WTC11 (cell line): ENCODE results near the gene ST6GALNAC2.

Experiments
- CBFB ChIP-seq: sonication (generic); formaldehyde crosslinking; IDR thresholded peaks from 2 replicates; pipeline ENCODE4 v1.8.1; 2022; ENCODE audit warnings: mild to moderate bottlenecking, low read depth, missing genetic modification reagents
- ELF4 ChIP-seq: sonication (generic); formaldehyde crosslinking; IDR thresholded peaks from 2 replicates; pipeline ENCODE4 v1.8.1; 2022; ENCODE audit warnings: low read depth, mild to moderate bottlenecking, moderate library complexity, missing genetic modification reagents
- EMX1 ChIP-seq: fragments of 250-450 bp; sonication (Bioruptor Pico); IDR thresholded peaks from 2 replicates; pipeline ENCODE4 v1.8.0; 2021; ENCODE audit warnings: mild to moderate bottlenecking
- JUN ChIP-seq: sonication (generic); formaldehyde crosslinking; IDR thresholded peaks from 2 replicates; pipeline ENCODE4 v1.8.0; 2023; ENCODE audit warnings: mild to moderate bottlenecking, missing genetic modification reagents
- NFYB ChIP-seq: sonication (generic); formaldehyde crosslinking; conservative IDR thresholded peaks from 2 replicates; pipeline ENCODE4 v1.8.0; 2022; ENCODE audit warnings: low read depth, missing genetic modification reagents
- SP1 ChIP-seq: sonication (generic); formaldehyde crosslinking; conservative IDR thresholded peaks from 2 replicates; pipeline ENCODE4 v1.8.1; 2022; ENCODE audit warnings: missing genetic modification reagents
- TEAD1 ChIP-seq: sonication (generic); formaldehyde crosslinking; IDR thresholded peaks from 2 replicates; pipeline ENCODE4 v1.8.0; 2022; ENCODE audit warnings: mild to moderate bottlenecking, missing genetic modification reagents
- TEAD4 ChIP-seq: sonication (generic); formaldehyde crosslinking; IDR thresholded peaks from 2 replicates; pipeline ENCODE4 v1.8.0; 2022; ENCODE audit warnings: mild to moderate bottlenecking, missing genetic modification reagents
- ZBTB21 ChIP-seq: sonication (generic); formaldehyde crosslinking; IDR thresholded peaks from 2 replicates; pipeline ENCODE4 v1.8.1; 2023; ENCODE audit warnings: mild to moderate bottlenecking, missing genetic modification reagents, borderline replicate concordance
- TF ChIP-seq, protein P1 (sequence below): fragments of 200-600 bp; IDR thresholded peaks from 2 replicates; pipeline ENCODE4 v1.8.0; 2022; ENCODE audit warnings: antibody characterized with exemption
- TF ChIP-seq, protein P2 (sequence below): sonication (generic); formaldehyde crosslinking; IDR thresholded peaks from 2 replicates; pipeline ENCODE4 v1.8.0; 2022; ENCODE audit warnings: mild to moderate bottlenecking, missing genetic modification reagents
- TF ChIP-seq, protein P3 (sequence below): sonication (generic); formaldehyde crosslinking; IDR thresholded peaks from 2 replicates; pipeline ENCODE4 v1.8.1; 2023; ENCODE audit warnings: mild to moderate bottlenecking, moderate library complexity, missing genetic modification reagents

DNA sequence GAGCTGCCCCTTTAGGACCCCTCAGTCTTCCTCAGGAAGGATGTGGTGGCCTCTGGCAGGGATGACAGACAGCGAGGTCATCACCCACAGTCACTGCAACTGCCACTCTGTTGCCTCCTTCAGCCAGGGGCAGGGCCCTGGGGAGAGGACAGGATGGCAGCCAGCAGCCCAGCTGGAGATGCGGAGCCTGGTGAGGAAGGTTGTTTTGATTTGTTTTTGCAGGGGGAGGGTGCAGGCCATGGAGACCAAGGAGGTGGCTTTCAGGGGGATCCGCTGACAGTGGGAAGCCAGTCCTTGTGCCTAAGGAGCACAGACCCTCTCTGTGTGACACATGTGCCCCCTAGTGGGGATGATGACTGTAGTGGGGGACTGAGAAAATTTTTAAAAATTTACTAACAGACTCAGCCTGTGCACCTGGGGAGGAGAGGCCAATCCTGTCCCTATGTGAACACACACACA lies 38.4 kb downstream of the ST6GALNAC2 start:
- TF ChIP-seq, protein P1, sequence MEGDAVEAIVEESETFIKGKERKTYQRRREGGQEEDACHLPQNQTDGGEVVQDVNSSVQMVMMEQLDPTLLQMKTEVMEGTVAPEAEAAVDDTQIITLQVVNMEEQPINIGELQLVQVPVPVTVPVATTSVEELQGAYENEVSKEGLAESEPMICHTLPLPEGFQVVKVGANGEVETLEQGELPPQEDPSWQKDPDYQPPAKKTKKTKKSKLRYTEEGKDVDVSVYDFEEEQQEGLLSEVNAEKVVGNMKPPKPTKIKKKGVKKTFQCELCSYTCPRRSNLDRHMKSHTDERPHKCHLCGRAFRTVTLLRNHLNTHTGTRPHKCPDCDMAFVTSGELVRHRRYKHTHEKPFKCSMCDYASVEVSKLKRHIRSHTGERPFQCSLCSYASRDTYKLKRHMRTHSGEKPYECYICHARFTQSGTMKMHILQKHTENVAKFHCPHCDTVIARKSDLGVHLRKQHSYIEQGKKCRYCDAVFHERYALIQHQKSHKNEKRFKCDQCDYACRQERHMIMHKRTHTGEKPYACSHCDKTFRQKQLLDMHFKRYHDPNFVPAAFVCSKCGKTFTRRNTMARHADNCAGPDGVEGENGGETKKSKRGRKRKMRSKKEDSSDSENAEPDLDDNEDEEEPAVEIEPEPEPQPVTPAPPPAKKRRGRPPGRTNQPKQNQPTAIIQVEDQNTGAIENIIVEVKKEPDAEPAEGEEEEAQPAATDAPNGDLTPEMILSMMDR: peak; percentile 48
- TF ChIP-seq ELF4: no peak
- TF ChIP-seq, protein P2, sequence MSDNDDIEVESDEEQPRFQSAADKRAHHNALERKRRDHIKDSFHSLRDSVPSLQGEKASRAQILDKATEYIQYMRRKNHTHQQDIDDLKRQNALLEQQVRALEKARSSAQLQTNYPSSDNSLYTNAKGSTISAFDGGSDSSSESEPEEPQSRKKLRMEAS (CRISPR knock-in tag): no peak
- TF ChIP-seq CBFB: no peak
- no peak for TF ChIP-seq TEAD4 (CRISPR knock-in tag)
- TF ChIP-seq TEAD1 (CRISPR knock-in tag): no peak
- no peak for TF ChIP-seq NFYB (CRISPR knock-in tag)
- TF ChIP-seq SP1 (CRISPR knock-in tag): no peak
- TF ChIP-seq EMX1 (CRISPR knock-in tag): no peak
- no peak for TF ChIP-seq JUN (CRISPR knock-in tag)
- TF ChIP-seq, protein P3, sequence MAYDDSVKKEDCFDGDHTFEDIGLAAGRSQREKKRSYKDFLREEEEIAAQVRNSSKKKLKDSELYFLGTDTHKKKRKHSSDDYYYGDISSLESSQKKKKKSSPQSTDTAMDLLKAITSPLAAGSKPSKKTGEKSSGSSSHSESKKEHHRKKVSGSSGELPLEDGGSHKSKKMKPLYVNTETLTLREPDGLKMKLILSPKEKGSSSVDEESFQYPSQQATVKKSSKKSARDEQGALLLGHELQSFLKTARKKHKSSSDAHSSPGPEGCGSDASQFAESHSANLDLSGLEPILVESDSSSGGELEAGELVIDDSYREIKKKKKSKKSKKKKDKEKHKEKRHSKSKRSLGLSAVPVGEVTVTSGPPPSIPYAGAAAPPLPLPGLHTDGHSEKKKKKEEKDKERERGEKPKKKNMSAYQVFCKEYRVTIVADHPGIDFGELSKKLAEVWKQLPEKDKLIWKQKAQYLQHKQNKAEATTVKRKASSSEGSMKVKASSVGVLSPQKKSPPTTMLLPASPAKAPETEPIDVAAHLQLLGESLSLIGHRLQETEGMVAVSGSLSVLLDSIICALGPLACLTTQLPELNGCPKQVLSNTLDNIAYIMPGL: no peak
- TF ChIP-seq ZBTB21: no peak
